Upper lobe of left lung (tissue), 6 donors: ENCODE measurements around the gene EXOC4. TPM values are rescaled to one million over a fixed set of nuclear protein-coding genes. Genes with fewer than 3 reads are reported as not detected.

Experiments used
- ATAC-seq, 2 donors: fragments of 200-7000 bp; cut with Tn5 transposase; one replicate each; pipeline ENCODE4 v1.9.1; 2022; ENCODE audit warnings: mild to moderate bottlenecking in 2 of 2, moderate library complexity in 2 of 2; ENCODE audit not compliant: low FRiP score in 2 of 2
- DNase-seq, 2 donors: peaks; one replicate each; pipeline ENCODE4 v3.0.0-alpha.2; 2019 to 2020
- H3K27ac ChIP-seq, 4 donors: fragments of 200-600 bp; sonication (generic); one replicate each; pipeline ENCODE4 v1.5.1; 2016 to 2019
- H3K27me3 ChIP-seq, 4 donors: fragments of 200-600 bp; sonication (generic); one replicate each; pipeline ENCODE4 v1.5.1; 2017 to 2019
- H3K36me3 ChIP-seq, 4 donors: fragments of 200-600 bp; sonication (generic); one replicate each; pipeline ENCODE4 v1.5.1; 2016 to 2019
- H3K4me1 ChIP-seq, 4 donors: fragments of 200-600 bp; sonication (generic); one replicate each; pipeline ENCODE4 v1.5.1; 2018 to 2019
- H3K4me3 ChIP-seq, 4 donors: fragments of 200-600 bp; sonication (generic); one replicate each; pipeline ENCODE4 v1.5.1; 2017 to 2019; ENCODE audit warnings: mild to moderate bottlenecking in 2 of 4, moderate library complexity in 1 of 4
- H3K9me3 ChIP-seq, 4 donors: fragments of 200-600 bp; sonication (generic); one replicate each; pipeline ENCODE4 v1.5.1; 2018 to 2019
- EP300 ChIP-seq, 4 donors: sonication (generic); formaldehyde crosslinking; IDR thresholded peaks; one replicate each; pipeline ENCODE4 v1.5.1; 2017; ENCODE audit warnings: antibody characterized with exemption in 4 of 4, control low read depth in 2 of 4
- POLR2A ChIP-seq, 4 donors: fragments of 450-650 bp; IDR thresholded peaks; one replicate each; pipeline ENCODE4 v1.5.1; 2016 to 2017; ENCODE audit warnings: antibody characterized with exemption in 4 of 4, mild to moderate bottlenecking in 2 of 4
- POLR2AphosphoS5 ChIP-seq, 2 donors: sonication (generic); formaldehyde crosslinking; IDR thresholded peaks; one replicate each; pipeline ENCODE4 v1.5.1; 2017; ENCODE audit warnings: antibody characterized with exemption in 2 of 2
- WGBS, 2 donors: methylation state at CpG; one replicate each; pipeline ENCODE4 v1.1.5; 2017 to 2018; 5-methylcytosine and 5-hydroxymethylcytosine counted together
- total RNA-seq, 6 donors: library from RNA; depleted of rRNA in 4 of 6; stranded (reverse); fragments of >200 nt in 4 of 6; gene quantifications; one replicate each; pipeline versions ENCODE4 v1.1.0 to v1.2.1, GENCODE V29; 2016 to 2021
- TF ChIP-seq, protein P1 (sequence below), 6 experiments: fragments of 450-650 bp in 4 of 6; fragments of 200-600 bp in 2 of 6; sonication (generic) in 2 of 6; IDR thresholded peaks; one replicate each; pipeline ENCODE4 v1.5.1; 2016 to 2019; ENCODE audit warnings: antibody characterized with exemption in 6 of 6
- donor health status: DM: no; HTN: no; CAD: no; lungs with moderate emphysema.
- donor health status: DM: no; HTN: yes; CAD: no; lungs with severe emphysema.

EXOC4 gene
- total RNA-seq, 6 donors from 2014 or later, result 56.3 to 325 (median 99.4) TPM

DNA sequence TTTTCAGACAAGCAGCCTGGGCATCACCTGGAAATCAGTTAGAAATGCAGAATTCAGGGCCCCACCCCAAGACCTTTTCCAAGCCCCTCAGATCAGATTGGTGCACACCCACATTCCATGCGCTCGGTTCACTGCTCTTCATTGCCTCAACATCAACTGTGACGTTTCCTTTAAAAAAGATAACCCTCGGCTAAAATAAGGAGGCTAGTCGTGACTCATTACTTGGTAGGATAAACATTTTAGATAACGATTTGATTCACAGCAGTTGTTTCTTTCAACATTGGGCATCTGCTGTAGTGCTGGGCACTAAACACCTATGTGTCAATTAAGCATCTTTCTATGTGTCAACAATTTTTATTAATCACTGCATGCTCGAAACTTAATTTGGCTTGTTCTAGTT is 683.2 kb downstream of the EXOC4 start:
- H3K4me3 ChIP-seq, result no peak overlapping the region
- H3K4me1 ChIP-seq, result no peaks in the 10 kb centered on the region
- H3K36me3 ChIP-seq, result peaks cover 0 to 18% (median 2%) of the 10 kb centered on the region in 4 donors
- DNase-seq (no peak), ATAC-seq (no peak)
- no peak overlapping the region for H3K27ac ChIP-seq
- H3K27me3 ChIP-seq, result no peaks in the 10 kb centered on the region
- TF ChIP-seq POLR2A (IDR thresholded peaks at IDR 0.05) (no peak), POLR2AphosphoS5 (IDR thresholded peaks at IDR 0.05) (no peak), EP300 (IDR thresholded peaks at IDR 0.05) (no peak)
- TF ChIP-seq, protein P1, sequence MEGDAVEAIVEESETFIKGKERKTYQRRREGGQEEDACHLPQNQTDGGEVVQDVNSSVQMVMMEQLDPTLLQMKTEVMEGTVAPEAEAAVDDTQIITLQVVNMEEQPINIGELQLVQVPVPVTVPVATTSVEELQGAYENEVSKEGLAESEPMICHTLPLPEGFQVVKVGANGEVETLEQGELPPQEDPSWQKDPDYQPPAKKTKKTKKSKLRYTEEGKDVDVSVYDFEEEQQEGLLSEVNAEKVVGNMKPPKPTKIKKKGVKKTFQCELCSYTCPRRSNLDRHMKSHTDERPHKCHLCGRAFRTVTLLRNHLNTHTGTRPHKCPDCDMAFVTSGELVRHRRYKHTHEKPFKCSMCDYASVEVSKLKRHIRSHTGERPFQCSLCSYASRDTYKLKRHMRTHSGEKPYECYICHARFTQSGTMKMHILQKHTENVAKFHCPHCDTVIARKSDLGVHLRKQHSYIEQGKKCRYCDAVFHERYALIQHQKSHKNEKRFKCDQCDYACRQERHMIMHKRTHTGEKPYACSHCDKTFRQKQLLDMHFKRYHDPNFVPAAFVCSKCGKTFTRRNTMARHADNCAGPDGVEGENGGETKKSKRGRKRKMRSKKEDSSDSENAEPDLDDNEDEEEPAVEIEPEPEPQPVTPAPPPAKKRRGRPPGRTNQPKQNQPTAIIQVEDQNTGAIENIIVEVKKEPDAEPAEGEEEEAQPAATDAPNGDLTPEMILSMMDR (IDR thresholded peaks at IDR 0.05), result no peak
- H3K9me3 ChIP-seq, result no peaks in the 10 kb centered on the region
- WGBS, 2 donors, result 84 to 88% methylated on average over 7 of the region's 7 CpGs

DNA sequence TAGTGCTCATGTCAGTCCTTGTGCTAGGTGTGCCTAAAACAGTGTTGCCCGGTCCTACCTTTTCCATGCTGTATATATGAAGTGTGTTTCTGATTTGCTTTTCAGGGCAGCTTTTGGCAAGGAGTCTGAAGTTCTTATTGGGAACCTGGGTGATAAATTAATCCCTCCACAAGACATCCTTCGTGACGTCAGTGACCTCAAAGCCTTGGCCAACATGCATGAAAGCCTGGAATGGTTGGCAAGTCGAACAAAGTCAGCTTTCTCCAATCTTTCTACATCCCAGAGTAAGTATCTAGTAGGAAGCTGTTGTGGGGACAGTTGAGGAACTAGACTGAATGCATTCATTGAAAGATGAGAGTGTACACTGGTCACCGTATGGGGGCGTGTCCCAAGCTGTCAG is 684.9 kb downstream of the EXOC4 start:
- DNase-seq (no peak), ATAC-seq (no peak)
- TF ChIP-seq EP300 (IDR thresholded peaks at IDR 0.05), result no peak
- TF ChIP-seq, protein P1 (IDR thresholded peaks at IDR 0.05), result no peak
- TF ChIP-seq POLR2AphosphoS5 (IDR thresholded peaks at IDR 0.05), result no peak
- TF ChIP-seq POLR2A (IDR thresholded peaks at IDR 0.05), result no peak
- H3K36me3 ChIP-seq, result peaks cover 0 to 21% (median 2%) of the 10 kb centered on the region in 4 donors
- H3K9me3 ChIP-seq, result no peaks in the 10 kb centered on the region
- WGBS, 2 donors, result 94 to 96% methylated on average over 6 of the region's 6 CpGs
- no peaks in the 10 kb centered on the region for H3K27me3 ChIP-seq
- H3K27ac ChIP-seq, result no peak overlapping the region
- no peaks in the 10 kb centered on the region for H3K4me1 ChIP-seq
- no peak overlapping the region for H3K4me3 ChIP-seq

DNA sequence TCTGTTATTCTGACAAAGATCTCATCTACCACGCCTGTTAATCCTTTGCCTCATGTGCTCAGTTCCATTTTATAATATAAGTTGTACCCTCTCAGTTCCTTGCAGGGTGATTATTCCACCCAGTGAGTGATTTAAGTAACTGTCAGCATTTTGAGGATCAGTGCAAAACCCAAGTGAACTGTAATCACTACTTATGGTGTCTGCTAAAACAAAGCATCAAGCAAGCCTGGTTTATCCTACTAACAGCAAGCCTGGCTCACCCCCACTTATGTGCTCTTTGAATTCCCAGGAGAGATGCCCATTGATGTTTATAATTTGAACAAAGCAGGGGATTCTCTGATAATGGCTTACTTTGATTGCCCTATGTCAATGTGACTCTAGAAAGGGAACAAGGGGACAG is 687.5 kb downstream of the EXOC4 start:
- Histone ChIP-seq H3K36me3 (peaks cover 0 to 21% (median 2%) of the 10 kb centered on the region in 4 donors), H3K4me3 (no peak overlapping the region), H3K27me3 (no peaks in the 10 kb centered on the region), H3K4me1 (no peaks in the 10 kb centered on the region), H3K9me3 (no peaks in the 10 kb centered on the region), H3K27ac (no peak overlapping the region)
- no peak for DNase-seq
- ATAC-seq, result no peak
- 86 to 95% methylated on average over 1 of the region's 1 CpG for WGBS, 2 donors
- TF ChIP-seq EP300 (IDR thresholded peaks at IDR 0.05) (no peak), POLR2AphosphoS5 (IDR thresholded peaks at IDR 0.05) (no peak), POLR2A (IDR thresholded peaks at IDR 0.05) (no peak)
- TF ChIP-seq, protein P1 (IDR thresholded peaks at IDR 0.05), result no peak

DNA sequence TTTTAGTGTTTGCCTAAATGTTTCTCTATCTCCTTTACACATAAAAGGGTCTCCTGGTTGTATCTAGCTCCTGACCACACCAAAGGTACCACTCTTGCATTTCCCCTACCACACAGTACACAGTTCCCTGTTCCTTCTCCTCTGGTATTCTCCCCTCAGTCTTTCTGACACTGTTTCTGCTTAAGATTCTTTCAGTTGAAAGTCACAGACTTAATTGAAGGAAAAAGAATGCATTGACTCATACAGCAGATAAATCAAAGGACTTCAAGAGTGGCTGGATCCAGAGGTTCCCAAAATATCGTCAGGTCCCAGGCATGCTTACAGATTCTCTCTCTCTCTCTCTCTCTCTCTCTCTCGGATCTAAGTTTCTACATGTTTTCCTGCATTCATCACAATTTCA is 688.6 kb downstream of the EXOC4 start:
- no peak for ATAC-seq
- Histone ChIP-seq H3K9me3 (no peaks in the 10 kb centered on the region), H3K36me3 (peaks cover 0 to 21% (median 2%) of the 10 kb centered on the region in 4 donors)

DNA sequence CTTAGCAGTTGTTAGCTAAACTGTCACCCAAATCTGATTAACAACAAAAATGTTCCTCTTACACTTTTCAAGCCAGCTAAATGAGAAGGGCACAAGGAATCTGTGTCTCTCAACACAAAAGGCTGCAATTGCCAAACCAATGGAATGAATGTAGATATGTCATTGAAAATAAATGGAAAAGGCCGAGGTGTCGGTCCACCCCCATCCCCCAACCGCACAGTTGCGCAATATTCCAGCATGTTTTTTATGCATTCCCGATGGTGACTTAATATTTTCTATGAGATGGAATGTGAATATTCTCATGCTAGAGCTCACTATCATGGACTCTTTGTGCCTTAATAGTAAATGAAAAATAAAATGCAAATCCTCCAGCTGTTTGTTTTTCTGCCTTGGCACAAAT is 692.6 kb downstream of the EXOC4 start:
- TF ChIP-seq POLR2AphosphoS5 (IDR thresholded peaks at IDR 0.05) (no peak), EP300 (IDR thresholded peaks at IDR 0.05) (no peak), POLR2A (IDR thresholded peaks at IDR 0.05) (no peak)
- TF ChIP-seq, protein P1 (IDR thresholded peaks at IDR 0.05), result no peak
- no peak for ATAC-seq

More for the DNA sequence above, 688.6 kb downstream of the EXOC4 start:
- no peak for DNase-seq
- H3K4me1 ChIP-seq, result no peaks in the 10 kb centered on the region
- TF ChIP-seq POLR2A (IDR thresholded peaks at IDR 0.05) (no peak), EP300 (IDR thresholded peaks at IDR 0.05) (no peak), POLR2AphosphoS5 (IDR thresholded peaks at IDR 0.05) (no peak)
- TF ChIP-seq, protein P1 (IDR thresholded peaks at IDR 0.05), result no peak
- H3K4me3 ChIP-seq, result no peak overlapping the region
- H3K27me3 ChIP-seq, result no peaks in the 10 kb centered on the region
- no peak overlapping the region for H3K27ac ChIP-seq
- WGBS, 2 donors, result 88 to 90% methylated on average over 2 of the region's 2 CpGs

More for the DNA sequence above, 692.6 kb downstream of the EXOC4 start:
- Histone ChIP-seq H3K27ac (no peak overlapping the region), H3K27me3 (no peaks in the 10 kb centered on the region), H3K4me3 (no peak overlapping the region), H3K9me3 (no peaks in the 10 kb centered on the region), H3K36me3 (peaks cover 0 to 4% (median 0%) of the 10 kb centered on the region in 4 donors), H3K4me1 (no peaks in the 10 kb centered on the region)
- WGBS, 2 donors, result 74 to 85% methylated on average over 5 of the region's 5 CpGs
- DNase-seq, result no peak
